SHP77 treated with DMSO at 0.1 percent for 48 hours (cell line): ENCODE data around the gene AP2S1.
"Not testable (repeated sequence)": the region's sequence is repeated elsewhere in the genome, so short reads cannot be mapped to it uniquely, and the experiment has no call there.

ENCODE experiments used
- DNase-seq: peaks from one replicate; lab custom pipeline; 2025; lab: John Stamatoyannopoulos, UW

AP2S1 gene

GRCh38 chr19:46867170-46867569 is 16.5 kb upstream of the AP2S1 start:
- no peak for DNase-seq

GRCh38 chr19:46866407-46867136 is 15.9 kb upstream of the AP2S1 start:
- DNase-seq = peak; percentile 68

- DNase-seq = no peak
Measured at GRCh38 chr19:46863818-46864629, 13.4 kb upstream of the AP2S1 start.

GRCh38 chr19:46862974-46863632 is 12.5 kb upstream of the AP2S1 start:
- no peak for DNase-seq

GRCh38 chr19:46862503-46862834 is 11.8 kb upstream of the AP2S1 start:
- no peak for DNase-seq

GRCh38 chr19:46861691-46862502 is 11.3 kb upstream of the AP2S1 start:
- no peak for DNase-seq

- no peak for DNase-seq
Measured at GRCh38 chr19:46860846-46861690, 10.4 kb upstream of the AP2S1 start, which contains the start of gene ARHGAP35. ARHGAP35 (plus strand) TSS chr19:46860997; CDS start chr19:46918676, 57,679 bp downstream.

GRCh38 chr19:46860125-46860845 is 9.6 kb upstream of the AP2S1 start:
- peak; percentile 94 for DNase-seq

- peak; percentile 85 for DNase-seq
Measured at GRCh38 chr19:46859637-46860124, 9.0 kb upstream of the AP2S1 start.

GRCh38 chr19:46856062-46857022 is 5.7 kb upstream of the AP2S1 start:
- peak; percentile 92 for DNase-seq

- DNase-seq = not testable (repeated sequence)
Measured at GRCh38 chr19:46854698-46855097, 4.1 kb upstream of the AP2S1 start.

GRCh38 chr19:46852830-46853229 is 2.2 kb upstream of the AP2S1 start:
- DNase-seq = no peak

GRCh38 chr19:46849610-46850009 is 1.0 kb downstream of the AP2S1 start:
- no peak for DNase-seq

- no peak for DNase-seq
Measured at GRCh38 chr19:46848389-46848788, 2.3 kb downstream of the AP2S1 start.

GRCh38 chr19:46847528-46847927 is 3.1 kb downstream of the AP2S1 start:
- no peak for DNase-seq

- DNase-seq = no peak
Measured at GRCh38 chr19:46845959-46846459, 4.6 kb downstream of the AP2S1 start.

GRCh38 chr19:46844067-46844489 is 6.6 kb downstream of the AP2S1 start:
- no peak for DNase-seq

- no peak for DNase-seq
Measured at GRCh38 chr19:46842791-46843190, 7.9 kb downstream of the AP2S1 start.
